SU-DHL-6 (cell line): ENCODE data around the gene ZNF414.

Experiments used
- CTCF ChIP-seq: fragments of 200-600 bp; sonication (generic); IDR thresholded peaks from one replicate; pipeline ENCODE4 v1.5.1; 2017; ENCODE audit warnings: antibody characterized with exemption, mild to moderate bottlenecking, low read length, moderate library complexity; ENCODE audit not compliant: insufficient read depth, poor library complexity, severe bottlenecking
- EZH2phosphoT487 ChIP-seq: fragments of 200-600 bp; sonication (generic), shearing (Covaris generic); conservative IDR thresholded peaks from 2 replicates; pipeline ENCODE4 v1.6.1; 2018; ENCODE audit warnings: mild to moderate bottlenecking, antibody characterized with exemption, low read length, moderate library complexity, mixed read lengths

- TF ChIP-seq CTCF (no peak), EZH2phosphoT487 (no peak)
Measured at GRCh38 chr19:8531470-8531869, 17.5 kb upstream of the ZNF414 start.
